Body of pancreas (tissue), 4 donors: Measurements from ENCODE around the gene PTGFRN.

Experiments
- POLR2A ChIP-seq, 3 donors: fragments of 450-650 bp; IDR thresholded peaks; one replicate each; pipeline ENCODE4 v1.6.1; 2016; ENCODE audit warnings: antibody characterized with exemption in 3 of 3, mild to moderate bottlenecking in 2 of 3
- TF ChIP-seq, protein P1 (sequence below), 7 experiments: fragments of 450-650 bp in 4 of 7; fragments of 200-600 bp in 3 of 7; sonication (generic) in 3 of 7; IDR thresholded peaks; one replicate each; pipeline ENCODE4 v1.5.1; 2016 to 2019; ENCODE audit warnings: antibody characterized with exemption in 7 of 7

DNA sequence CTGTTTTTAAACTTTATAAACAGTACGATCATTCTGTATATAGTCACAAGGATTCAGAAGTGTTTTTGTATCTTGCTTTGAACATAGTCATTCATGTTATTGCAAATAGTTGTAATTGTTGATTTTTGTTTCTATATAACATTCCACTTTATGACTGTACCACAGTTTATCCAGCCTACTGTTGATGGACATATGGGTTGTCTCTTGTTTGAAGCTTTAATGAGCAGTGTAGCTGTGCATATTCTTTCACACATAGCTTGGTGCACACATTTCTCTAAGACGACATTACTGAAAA is 98.0 kb downstream of the PTGFRN start:
- TF ChIP-seq, protein P1, sequence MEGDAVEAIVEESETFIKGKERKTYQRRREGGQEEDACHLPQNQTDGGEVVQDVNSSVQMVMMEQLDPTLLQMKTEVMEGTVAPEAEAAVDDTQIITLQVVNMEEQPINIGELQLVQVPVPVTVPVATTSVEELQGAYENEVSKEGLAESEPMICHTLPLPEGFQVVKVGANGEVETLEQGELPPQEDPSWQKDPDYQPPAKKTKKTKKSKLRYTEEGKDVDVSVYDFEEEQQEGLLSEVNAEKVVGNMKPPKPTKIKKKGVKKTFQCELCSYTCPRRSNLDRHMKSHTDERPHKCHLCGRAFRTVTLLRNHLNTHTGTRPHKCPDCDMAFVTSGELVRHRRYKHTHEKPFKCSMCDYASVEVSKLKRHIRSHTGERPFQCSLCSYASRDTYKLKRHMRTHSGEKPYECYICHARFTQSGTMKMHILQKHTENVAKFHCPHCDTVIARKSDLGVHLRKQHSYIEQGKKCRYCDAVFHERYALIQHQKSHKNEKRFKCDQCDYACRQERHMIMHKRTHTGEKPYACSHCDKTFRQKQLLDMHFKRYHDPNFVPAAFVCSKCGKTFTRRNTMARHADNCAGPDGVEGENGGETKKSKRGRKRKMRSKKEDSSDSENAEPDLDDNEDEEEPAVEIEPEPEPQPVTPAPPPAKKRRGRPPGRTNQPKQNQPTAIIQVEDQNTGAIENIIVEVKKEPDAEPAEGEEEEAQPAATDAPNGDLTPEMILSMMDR (IDR thresholded peaks at IDR 0.05) = no peak
- TF ChIP-seq POLR2A (IDR thresholded peaks at IDR 0.05) = no peak
